Measurements from ENCODE around the gene ENG.

- TF ChIP-seq CTCF (IDR thresholded peaks at IDR 0.05; ENCODE audit: insufficient read depth, low read length, poor library complexity, severe bottlenecking) (no peak), EZH2phosphoT487 (conservative IDR thresholded peaks at IDR 0.05; ENCODE audit: low read length) (no peak)
Measured at GRCh38 chr9:127767410-127767809, 87.0 kb downstream of the ENG start.

Measured in SU-DHL-6 (cell line).